ENCODE data around the gene INSIG2.

The INSIG2 gene

GRCh38 chr2:118052474-118052873, 35.8 kb upstream of the INSIG2 start:
- no peak overlapping the region for H3K4me3 ChIP-seq (replicated peaks; ENCODE audit: low read depth, low read length)
- DNase-seq (ENCODE audit: low read depth) = no peak
- TF ChIP-seq CTCF (IDR thresholded peaks at IDR 0.05; ENCODE audit: low read length, missing control alignments) = no peak

- TF ChIP-seq CTCF (IDR thresholded peaks at IDR 0.05; ENCODE audit: low read length, missing control alignments) = no peak
- no peak for DNase-seq (ENCODE audit: low read depth)
- H3K4me3 ChIP-seq (replicated peaks; ENCODE audit: low read depth, low read length) = no peak overlapping the region
Measured at GRCh38 chr2:118053681-118054080, 34.6 kb upstream of the INSIG2 start.

DNA sequence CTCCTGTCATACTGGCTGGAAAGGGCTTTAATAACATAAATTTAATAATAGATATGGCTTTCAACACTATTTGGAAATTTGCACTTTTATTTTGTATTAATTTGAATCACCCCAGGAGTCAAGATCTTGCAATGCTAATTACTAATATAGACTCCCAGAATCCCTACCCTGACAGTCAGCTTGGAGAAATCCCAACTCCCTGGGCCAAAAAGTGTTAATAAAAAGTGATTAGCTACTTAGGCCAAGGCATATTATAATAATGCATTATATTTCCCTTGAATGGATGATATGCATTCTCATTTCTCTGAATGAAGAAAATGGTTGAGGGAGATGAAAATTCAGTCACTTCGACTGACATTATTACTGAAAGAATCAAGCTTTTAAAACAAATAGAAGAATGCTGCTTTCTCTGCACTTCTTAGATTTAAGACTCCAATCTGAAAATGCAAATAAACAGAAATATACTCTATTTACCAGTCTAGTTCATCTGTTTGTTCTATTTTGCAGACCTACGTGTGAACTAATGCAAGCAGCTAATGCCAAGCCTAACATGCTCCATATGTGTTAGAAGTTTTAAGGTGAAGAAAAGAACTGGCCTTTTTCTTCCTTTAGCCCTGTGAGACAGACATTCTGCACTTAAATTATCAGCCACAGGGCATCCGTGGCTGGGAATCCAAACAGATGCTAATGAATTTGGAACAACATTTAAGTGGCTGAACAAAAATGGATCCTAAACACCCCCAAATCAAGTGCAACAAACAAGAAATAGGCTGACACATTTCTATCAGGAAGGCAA, 33.9 kb upstream of the INSIG2 start:
- no peak overlapping the region for H3K4me3 ChIP-seq (replicated peaks; ENCODE audit: low read depth, low read length)
- TF ChIP-seq CTCF (IDR thresholded peaks at IDR 0.05; ENCODE audit: low read length, missing control alignments) = no peak
- DNase-seq (ENCODE audit: low read depth) = no peak

- H3K4me3 ChIP-seq (replicated peaks; ENCODE audit: low read depth, low read length) = no peak overlapping the region
- no peak for TF ChIP-seq CTCF (IDR thresholded peaks at IDR 0.05; ENCODE audit: low read length, missing control alignments)
- DNase-seq (ENCODE audit: low read depth) = no peak
Measured at GRCh38 chr2:118055512-118056164, 32.6 kb upstream of the INSIG2 start.

GRCh38 chr2:118056165-118056534, 32.1 kb upstream of the INSIG2 start:
- no peak for DNase-seq (ENCODE audit: low read depth)
- TF ChIP-seq CTCF (IDR thresholded peaks at IDR 0.05; ENCODE audit: low read length, missing control alignments) = no peak
- no peak overlapping the region for H3K4me3 ChIP-seq (replicated peaks; ENCODE audit: low read depth, low read length)

GRCh38 chr2:118056801-118057200, 31.5 kb upstream of the INSIG2 start:
- DNase-seq (ENCODE audit: low read depth) = no peak
- H3K4me3 ChIP-seq (replicated peaks; ENCODE audit: low read depth, low read length) = no peak overlapping the region
- no peak for TF ChIP-seq CTCF (IDR thresholded peaks at IDR 0.05; ENCODE audit: low read length, missing control alignments)

All from fibroblast of pulmonary artery (primary cell).